ENCODE data around the gene SMOC2. TPM values are rescaled to one million over a fixed set of nuclear protein-coding genes. Genes with fewer than 3 reads are reported as not detected.

Gene SMOC2
- total and polyA plus RNA-seq, 2 donors from 2014 or later, result 6.5 to 13.1 TPM

DNA sequence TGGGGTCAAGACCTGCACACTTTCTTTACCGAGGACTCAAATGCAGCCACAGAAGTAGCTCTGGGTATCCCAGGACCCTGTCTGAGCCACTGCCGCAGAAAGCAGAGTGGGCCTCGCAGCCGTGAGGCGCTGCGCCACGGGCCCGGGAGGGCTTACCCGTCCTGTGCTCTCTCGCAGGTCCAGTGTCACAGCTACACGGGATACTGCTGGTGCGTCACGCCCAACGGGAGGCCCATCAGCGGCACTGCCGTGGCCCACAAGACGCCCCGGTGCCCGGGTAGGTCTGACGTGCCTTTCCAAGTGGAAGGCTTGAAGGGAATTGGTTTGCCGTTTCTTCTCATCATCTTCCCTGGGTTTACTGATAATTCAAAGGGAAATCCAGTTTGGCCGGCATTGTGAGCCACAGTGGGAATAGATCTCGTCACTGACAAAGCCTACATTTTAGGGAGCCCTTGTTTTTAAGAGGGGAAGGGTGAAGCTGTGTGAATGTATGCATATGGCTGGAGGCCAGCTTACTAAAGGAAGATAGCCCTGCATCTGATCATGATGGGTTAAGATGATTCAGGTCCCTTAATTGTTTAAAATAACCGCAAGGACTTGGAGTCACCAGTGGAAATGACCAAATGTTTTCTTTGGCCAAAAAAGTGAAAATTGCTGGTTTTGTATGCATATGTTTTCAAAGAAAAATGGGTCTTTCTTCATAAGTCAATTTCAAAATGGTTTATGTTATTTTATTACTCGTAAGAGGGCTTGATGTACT is 86.6 kb downstream of the SMOC2 start:
- no peak overlapping the region for H3K4me3 ChIP-seq (ENCODE audit: low read length in 3 of 3)
- H3K27me3 ChIP-seq (ENCODE audit: control insufficient read depth, insufficient read depth, low read length), result no peaks in the 10 kb centered on the region
- intact Hi-C loops (cut with DNase I), result no loop called here
- peak in 1 of 5 donors; percentile 45 for DNase-seq
- no peaks in the 10 kb centered on the region for H3K36me3 ChIP-seq (ENCODE audit: control insufficient read depth in 2 of 3, insufficient read depth in 3 of 3, low read length in 3 of 3)
- H3K27ac ChIP-seq (ENCODE audit: low read depth in 2 of 2, low read length in 2 of 2), result no peak overlapping the region
- TF ChIP-seq, protein P1, sequence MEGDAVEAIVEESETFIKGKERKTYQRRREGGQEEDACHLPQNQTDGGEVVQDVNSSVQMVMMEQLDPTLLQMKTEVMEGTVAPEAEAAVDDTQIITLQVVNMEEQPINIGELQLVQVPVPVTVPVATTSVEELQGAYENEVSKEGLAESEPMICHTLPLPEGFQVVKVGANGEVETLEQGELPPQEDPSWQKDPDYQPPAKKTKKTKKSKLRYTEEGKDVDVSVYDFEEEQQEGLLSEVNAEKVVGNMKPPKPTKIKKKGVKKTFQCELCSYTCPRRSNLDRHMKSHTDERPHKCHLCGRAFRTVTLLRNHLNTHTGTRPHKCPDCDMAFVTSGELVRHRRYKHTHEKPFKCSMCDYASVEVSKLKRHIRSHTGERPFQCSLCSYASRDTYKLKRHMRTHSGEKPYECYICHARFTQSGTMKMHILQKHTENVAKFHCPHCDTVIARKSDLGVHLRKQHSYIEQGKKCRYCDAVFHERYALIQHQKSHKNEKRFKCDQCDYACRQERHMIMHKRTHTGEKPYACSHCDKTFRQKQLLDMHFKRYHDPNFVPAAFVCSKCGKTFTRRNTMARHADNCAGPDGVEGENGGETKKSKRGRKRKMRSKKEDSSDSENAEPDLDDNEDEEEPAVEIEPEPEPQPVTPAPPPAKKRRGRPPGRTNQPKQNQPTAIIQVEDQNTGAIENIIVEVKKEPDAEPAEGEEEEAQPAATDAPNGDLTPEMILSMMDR (IDR thresholded peaks at IDR 0.05; ENCODE audit: borderline replicate concordance, extremely low read depth, insufficient read depth), result no peak
- FAIRE-seq, result no peak
- H3K9me3 ChIP-seq (ENCODE audit: control insufficient read depth in 2 of 3, insufficient read depth in 1 of 3, low read length in 3 of 3), result no peaks in the 10 kb centered on the region
- H3K4me1 ChIP-seq (ENCODE audit: control insufficient read depth in 2 of 3, insufficient read depth in 2 of 3, low read depth in 1 of 3, low read length in 3 of 3), result no peaks in the 10 kb centered on the region
- H3K9ac ChIP-seq (ENCODE audit: low read length in 3 of 3), result no peak overlapping the region

DNA sequence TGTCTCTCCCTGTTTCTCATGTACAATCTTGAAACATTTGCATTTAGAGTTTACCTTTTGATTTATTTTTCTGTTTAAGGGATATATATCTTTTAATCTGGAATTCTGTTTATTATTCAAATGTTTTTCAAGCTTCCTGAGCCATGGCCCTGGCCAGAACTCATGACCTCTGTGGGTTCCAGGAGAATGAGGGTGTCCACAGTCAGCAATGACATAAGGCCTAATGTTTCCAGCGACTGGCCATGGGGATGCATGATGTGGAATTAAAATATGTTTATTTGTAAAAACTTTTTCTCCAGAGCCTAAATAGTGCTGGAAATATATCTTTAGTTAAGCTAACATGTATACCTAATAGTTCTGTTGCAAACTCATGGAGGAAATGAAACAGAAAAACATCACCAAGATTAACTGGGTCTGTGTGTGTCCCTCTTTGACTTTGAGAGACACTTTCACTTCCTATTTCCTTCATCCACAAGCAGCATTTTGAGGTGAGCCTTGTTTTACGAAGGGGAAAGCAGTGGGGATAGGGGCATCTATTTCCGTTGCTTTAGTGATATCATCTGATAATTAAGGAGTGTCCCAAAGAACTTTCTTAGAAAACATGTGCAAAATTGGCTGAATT is 87.6 kb downstream of the SMOC2 start:
- TF ChIP-seq, protein P1 (IDR thresholded peaks at IDR 0.05; ENCODE audit: borderline replicate concordance, extremely low read depth, insufficient read depth), result no peak
- no peak overlapping the region for H3K9ac ChIP-seq (ENCODE audit: low read length in 3 of 3)
- no peak overlapping the region for H3K4me3 ChIP-seq (ENCODE audit: low read length in 3 of 3)

GRCh38 chr6:168529214-168529613 is 88.2 kb downstream of the SMOC2 start:
- Histone ChIP-seq H3K9me3 (ENCODE audit: control insufficient read depth in 2 of 3, insufficient read depth in 1 of 3, low read length in 3 of 3) (no peaks in the 10 kb centered on the region), H3K4me3 (ENCODE audit: low read length in 3 of 3) (no peak overlapping the region), H3K9ac (ENCODE audit: low read length in 3 of 3) (no peak overlapping the region), H3K36me3 (ENCODE audit: control insufficient read depth in 2 of 3, insufficient read depth in 3 of 3, low read length in 3 of 3) (no peaks in the 10 kb centered on the region), H3K27me3 (ENCODE audit: control insufficient read depth, insufficient read depth, low read length) (no peaks in the 10 kb centered on the region), H3K27ac (ENCODE audit: low read depth in 2 of 2, low read length in 2 of 2) (no peak overlapping the region), H3K4me1 (ENCODE audit: control insufficient read depth in 2 of 3, insufficient read depth in 2 of 3, low read depth in 1 of 3, low read length in 3 of 3) (no peaks in the 10 kb centered on the region)
- intact Hi-C loops (cut with DNase I), result no loop called here
- FAIRE-seq (no peak), DNase-seq (no peak)
- TF ChIP-seq, protein P1 (IDR thresholded peaks at IDR 0.05; ENCODE audit: borderline replicate concordance, extremely low read depth, insufficient read depth), result no peak

More for the DNA sequence above, 87.6 kb downstream of the SMOC2 start:
- intact Hi-C loops (cut with DNase I), result no loop called here
- no peaks in the 10 kb centered on the region for H3K27me3 ChIP-seq (ENCODE audit: control insufficient read depth, insufficient read depth, low read length)
- no peak overlapping the region for H3K27ac ChIP-seq (ENCODE audit: low read depth in 2 of 2, low read length in 2 of 2)
- no peaks in the 10 kb centered on the region for H3K9me3 ChIP-seq (ENCODE audit: control insufficient read depth in 2 of 3, insufficient read depth in 1 of 3, low read length in 3 of 3)
- H3K4me1 ChIP-seq (ENCODE audit: control insufficient read depth in 2 of 3, insufficient read depth in 2 of 3, low read depth in 1 of 3, low read length in 3 of 3), result no peaks in the 10 kb centered on the region
- DNase-seq (no peak), FAIRE-seq (no peak)
- no peaks in the 10 kb centered on the region for H3K36me3 ChIP-seq (ENCODE audit: control insufficient read depth in 2 of 3, insufficient read depth in 3 of 3, low read length in 3 of 3)
